Measurements from ENCODE around the gene ATXN7.
A peak's percentile ranks its signal among the peaks of the same experiment; 100 is the strongest.

ATXN7 gene

GRCh38 chr3:63995086-63995485 is 131.4 kb downstream of the ATXN7 start:
- peaks cover 16% of the 10 kb centered on the region for H3K4me1 ChIP-seq (ENCODE audit: insufficient read depth, low read length)
- no peak overlapping the region for H3K9ac ChIP-seq (ENCODE audit: low read depth, low read length)
- peaks cover 4% of the 10 kb centered on the region for H3K36me3 ChIP-seq (ENCODE audit: insufficient read depth, low read length)
- no peaks in the 10 kb centered on the region for H3K9me3 ChIP-seq (ENCODE audit: control insufficient read depth, insufficient read depth, low read length)

- Histone ChIP-seq H3K36me3 (ENCODE audit: insufficient read depth, low read length) (no peaks in the 10 kb centered on the region), H3K9ac (ENCODE audit: low read depth, low read length) (no peak overlapping the region), H3K9me3 (ENCODE audit: control insufficient read depth, insufficient read depth, low read length) (no peaks in the 10 kb centered on the region), H3K4me1 (ENCODE audit: insufficient read depth, low read length) (peaks cover 19% of the 10 kb centered on the region)
Observed at GRCh38 chr3:63998852-63999754, 135.4 kb downstream of the ATXN7 start.

GRCh38 chr3:64000453-64001055 is 136.9 kb downstream of the ATXN7 start:
- H3K36me3 ChIP-seq (ENCODE audit: insufficient read depth, low read length) = no peaks in the 10 kb centered on the region
- no peak overlapping the region for H3K9ac ChIP-seq (ENCODE audit: low read depth, low read length)
- H3K4me1 ChIP-seq (ENCODE audit: insufficient read depth, low read length) = peaks cover 19% of the 10 kb centered on the region
- H3K9me3 ChIP-seq (ENCODE audit: control insufficient read depth, insufficient read depth, low read length) = no peaks in the 10 kb centered on the region

- no peaks in the 10 kb centered on the region for H3K9me3 ChIP-seq (ENCODE audit: control insufficient read depth, insufficient read depth, low read length)
Observed at GRCh38 chr3:64002233-64002632, 138.6 kb downstream of the ATXN7 start.

GRCh38 chr3:64003589-64003988 is 139.9 kb downstream of the ATXN7 start:
- Histone ChIP-seq H3K36me3 (ENCODE audit: insufficient read depth, low read length) (peaks cover 8% of the 10 kb centered on the region), H3K9ac (ENCODE audit: low read depth, low read length) (no peak overlapping the region), H3K9me3 (ENCODE audit: control insufficient read depth, insufficient read depth, low read length) (no peaks in the 10 kb centered on the region), H3K4me1 (ENCODE audit: insufficient read depth, low read length) (peaks cover 19% of the 10 kb centered on the region)

More at GRCh38 chr3:64002233-64002632, 138.6 kb downstream of the ATXN7 start:
- peaks cover 4% of the 10 kb centered on the region for H3K36me3 ChIP-seq (ENCODE audit: insufficient read depth, low read length)
- peaks cover 19% of the 10 kb centered on the region for H3K4me1 ChIP-seq (ENCODE audit: insufficient read depth, low read length)
- no peak overlapping the region for H3K9ac ChIP-seq (ENCODE audit: low read depth, low read length)

- H3K9me3 ChIP-seq (ENCODE audit: control insufficient read depth, insufficient read depth, low read length) = no peaks in the 10 kb centered on the region
- H3K36me3 ChIP-seq (ENCODE audit: insufficient read depth, low read length) = peaks cover 22% of the 10 kb centered on the region
- no peak overlapping the region for H3K9ac ChIP-seq (ENCODE audit: low read depth, low read length)
- no peaks in the 10 kb centered on the region for H3K4me1 ChIP-seq (ENCODE audit: insufficient read depth, low read length)
Observed at GRCh38 chr3:64008017-64008416, 144.3 kb downstream of the ATXN7 start.

GRCh38 chr3:64008487-64009351 is 145.1 kb downstream of the ATXN7 start:
- Histone ChIP-seq H3K36me3 (ENCODE audit: insufficient read depth, low read length) (peaks cover 29% of the 10 kb centered on the region), H3K9ac (ENCODE audit: low read depth, low read length) (no peak overlapping the region), H3K9me3 (ENCODE audit: control insufficient read depth, insufficient read depth, low read length) (no peaks in the 10 kb centered on the region), H3K4me1 (ENCODE audit: insufficient read depth, low read length) (no peaks in the 10 kb centered on the region)

- Histone ChIP-seq H3K9me3 (ENCODE audit: control insufficient read depth, insufficient read depth, low read length) (no peaks in the 10 kb centered on the region), H3K9ac (ENCODE audit: low read depth, low read length) (no peak overlapping the region), H3K4me1 (ENCODE audit: insufficient read depth, low read length) (no peaks in the 10 kb centered on the region), H3K36me3 (ENCODE audit: insufficient read depth, low read length) (peaks cover 30% of the 10 kb centered on the region)
Observed at GRCh38 chr3:64009528-64009927, 145.9 kb downstream of the ATXN7 start.

- no peaks in the 10 kb centered on the region for H3K9me3 ChIP-seq (ENCODE audit: control insufficient read depth, insufficient read depth, low read length)
- peaks cover 37% of the 10 kb centered on the region for H3K36me3 ChIP-seq (ENCODE audit: insufficient read depth, low read length)
- no peak overlapping the region for H3K9ac ChIP-seq (ENCODE audit: low read depth, low read length)
- H3K4me1 ChIP-seq (ENCODE audit: insufficient read depth, low read length) = no peaks in the 10 kb centered on the region
Observed at GRCh38 chr3:64010199-64010598, 146.5 kb downstream of the ATXN7 start.

- no peak overlapping the region for H3K9ac ChIP-seq (ENCODE audit: low read depth, low read length)
- H3K4me1 ChIP-seq (ENCODE audit: insufficient read depth, low read length) = no peaks in the 10 kb centered on the region
- no peaks in the 10 kb centered on the region for H3K9me3 ChIP-seq (ENCODE audit: control insufficient read depth, insufficient read depth, low read length)
- H3K36me3 ChIP-seq (ENCODE audit: insufficient read depth, low read length) = peaks cover 38% of the 10 kb centered on the region
Observed at GRCh38 chr3:64011685-64012084, 148.0 kb downstream of the ATXN7 start.

GRCh38 chr3:64016941-64017620 is 153.4 kb downstream of the ATXN7 start:
- H3K9ac ChIP-seq (ENCODE audit: low read depth, low read length) = no peak overlapping the region
- H3K9me3 ChIP-seq (ENCODE audit: control insufficient read depth, insufficient read depth, low read length) = no peaks in the 10 kb centered on the region
- peaks cover 53% of the 10 kb centered on the region for H3K36me3 ChIP-seq (ENCODE audit: insufficient read depth, low read length)

GRCh38 chr3:64019271-64019670 is 155.6 kb downstream of the ATXN7 start:
- Histone ChIP-seq H3K9me3 (ENCODE audit: control insufficient read depth, insufficient read depth, low read length) (no peaks in the 10 kb centered on the region), H3K4me1 (ENCODE audit: insufficient read depth, low read length) (peaks cover 5% of the 10 kb centered on the region; the same call in 1 of the 2 replicates), H3K36me3 (ENCODE audit: insufficient read depth, low read length) (peaks cover 43% of the 10 kb centered on the region), H3K9ac (ENCODE audit: low read depth, low read length) (no peak overlapping the region)

More at GRCh38 chr3:64016941-64017620, 153.4 kb downstream of the ATXN7 start:
- H3K4me1 ChIP-seq (ENCODE audit: insufficient read depth, low read length) = peaks cover 3% of the 10 kb centered on the region; the same call in 1 of the 2 replicates

GRCh38 chr3:64019879-64020278 is 156.2 kb downstream of the ATXN7 start:
- H3K4me1 ChIP-seq (ENCODE audit: insufficient read depth, low read length) = peaks cover 5% of the 10 kb centered on the region; the same call in 1 of the 2 replicates
- H3K36me3 ChIP-seq (ENCODE audit: insufficient read depth, low read length) = peaks cover 39% of the 10 kb centered on the region
- H3K9ac ChIP-seq (ENCODE audit: low read depth, low read length) = no peak overlapping the region
- H3K9me3 ChIP-seq (ENCODE audit: control insufficient read depth, insufficient read depth, low read length) = no peaks in the 10 kb centered on the region

GRCh38 chr3:64021922-64022321 is 158.3 kb downstream of the ATXN7 start:
- Histone ChIP-seq H3K4me1 (ENCODE audit: insufficient read depth, low read length) (peaks cover 5% of the 10 kb centered on the region; the same call in 1 of the 2 replicates), H3K36me3 (ENCODE audit: insufficient read depth, low read length) (peaks cover 30% of the 10 kb centered on the region), H3K9ac (ENCODE audit: low read depth, low read length) (peak overlapping the region; percentile 96; the same call in 1 of the 2 replicates), H3K9me3 (ENCODE audit: control insufficient read depth, insufficient read depth, low read length) (no peaks in the 10 kb centered on the region)
